ENCODE data around the gene ACSS2.

ACSS2 gene

GRCh38 chr20:34948030-34948429 lies 71.6 kb downstream of the ACSS2 start:
- no peak for DNase-seq (ENCODE audit: low read depth, low spot score)

GRCh38 chr20:34949120-34949519 lies 72.7 kb downstream of the ACSS2 start:
- DNase-seq (ENCODE audit: low read depth, low spot score) = no peak

- DNase-seq (ENCODE audit: low read depth, low spot score) = no peak
Observed at GRCh38 chr20:34951252-34951651, 74.8 kb downstream of the ACSS2 start.

- peak; percentile 60 for DNase-seq (ENCODE audit: low read depth, low spot score)
Observed at GRCh38 chr20:34951652-34952051, 75.2 kb downstream of the ACSS2 start.

- DNase-seq (ENCODE audit: low read depth, low spot score) = no peak
Observed at GRCh38 chr20:34952671-34953070, 76.3 kb downstream of the ACSS2 start.

- DNase-seq (ENCODE audit: low read depth, low spot score) = no peak
Observed at GRCh38 chr20:34953960-34954359, 77.5 kb downstream of the ACSS2 start.

- no peak for DNase-seq (ENCODE audit: low read depth, low spot score)
Observed at GRCh38 chr20:34954904-34955230, 78.5 kb downstream of the ACSS2 start.

GRCh38 chr20:34955231-34956040 lies 79.0 kb downstream of the ACSS2 start, which contains the start of the genes GSS and MYH7B:
GSS (minus strand) TSS chr20:34955806; CDS start chr20:34951852, 3,954 bp downstream.
MYH7B (plus strand) TSS chr20:34955868; CDS start chr20:34978006, 22,138 bp downstream.
- peak; percentile 92 for DNase-seq (ENCODE audit: low read depth, low spot score)

- DNase-seq (ENCODE audit: low read depth, low spot score) = no peak
Observed at GRCh38 chr20:34956041-34956458, 79.6 kb downstream of the ACSS2 start.

- DNase-seq (ENCODE audit: low read depth, low spot score) = no peak
Observed at GRCh38 chr20:34956751-34957472, 80.5 kb downstream of the ACSS2 start.

GRCh38 chr20:34964486-34964885 lies 88.1 kb downstream of the ACSS2 start:
- DNase-seq (ENCODE audit: low read depth, low spot score) = no peak

GRCh38 chr20:34965051-34965450 lies 88.6 kb downstream of the ACSS2 start:
- DNase-seq (ENCODE audit: low read depth, low spot score) = no peak

- DNase-seq (ENCODE audit: low read depth, low spot score) = no peak
Observed at GRCh38 chr20:34967421-34967820, 91.0 kb downstream of the ACSS2 start.

- no peak for DNase-seq (ENCODE audit: low read depth, low spot score)
Observed at GRCh38 chr20:34968042-34968775, 91.8 kb downstream of the ACSS2 start.

- DNase-seq (ENCODE audit: low read depth, low spot score) = no peak
Observed at GRCh38 chr20:34970193-34970840, 93.9 kb downstream of the ACSS2 start.

- no peak for DNase-seq (ENCODE audit: low read depth, low spot score)
Observed at GRCh38 chr20:34970846-34971560, 94.6 kb downstream of the ACSS2 start.

- DNase-seq (ENCODE audit: low read depth, low spot score) = no peak
Observed at GRCh38 chr20:34971561-34972235, 95.3 kb downstream of the ACSS2 start.

- DNase-seq (ENCODE audit: low read depth, low spot score) = no peak
Observed at GRCh38 chr20:34974246-34974645, 97.8 kb downstream of the ACSS2 start.

- no peak for DNase-seq (ENCODE audit: low read depth, low spot score)
Observed at GRCh38 chr20:34976286-34976685, 99.9 kb downstream of the ACSS2 start.
